HL-60/S4 treated with retinoic acid at 250 ng/mL for 4 days and 3 days (cell line): ENCODE results near the gene CGREF1.

Experiments
- in situ Hi-C: fragments of 300-500 bp; cut with MboI; formaldehyde crosslinking; loops from 2 replicates; pipeline ENCODE4 v1.7.0; 2022; ENCODE audit warnings: low sequenced_read_pairs

CGREF1 gene

GRCh38 chr2:27137322-27137935 lies 18.5 kb upstream of the CGREF1 start:
- in situ Hi-C loops, result no loop called here

DNA sequence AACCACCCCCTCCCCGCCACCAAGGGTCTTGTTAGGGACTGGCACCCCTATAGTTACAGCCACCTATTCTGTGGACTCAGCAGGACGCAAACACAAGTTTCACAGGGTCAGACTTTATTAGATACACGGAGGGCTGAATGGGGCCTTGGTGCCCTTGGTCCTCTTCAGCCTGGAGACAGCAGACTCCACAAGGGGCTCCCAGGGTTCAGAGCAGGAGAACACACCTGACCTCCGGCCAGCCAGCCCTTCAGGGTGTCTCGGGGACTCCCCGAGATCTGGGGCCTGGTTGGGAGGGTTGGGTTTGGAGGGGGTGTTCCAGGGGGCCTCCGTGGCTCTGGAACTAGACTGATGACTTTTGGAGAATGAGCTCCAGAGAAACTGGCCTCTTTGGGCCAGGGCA lies 17.8 kb upstream of the CGREF1 start:
- in situ Hi-C loops, result no loop called here

GRCh38 chr2:27135478-27135955 lies 16.6 kb upstream of the CGREF1 start:
- in situ Hi-C loops, result no loop called here

DNA sequence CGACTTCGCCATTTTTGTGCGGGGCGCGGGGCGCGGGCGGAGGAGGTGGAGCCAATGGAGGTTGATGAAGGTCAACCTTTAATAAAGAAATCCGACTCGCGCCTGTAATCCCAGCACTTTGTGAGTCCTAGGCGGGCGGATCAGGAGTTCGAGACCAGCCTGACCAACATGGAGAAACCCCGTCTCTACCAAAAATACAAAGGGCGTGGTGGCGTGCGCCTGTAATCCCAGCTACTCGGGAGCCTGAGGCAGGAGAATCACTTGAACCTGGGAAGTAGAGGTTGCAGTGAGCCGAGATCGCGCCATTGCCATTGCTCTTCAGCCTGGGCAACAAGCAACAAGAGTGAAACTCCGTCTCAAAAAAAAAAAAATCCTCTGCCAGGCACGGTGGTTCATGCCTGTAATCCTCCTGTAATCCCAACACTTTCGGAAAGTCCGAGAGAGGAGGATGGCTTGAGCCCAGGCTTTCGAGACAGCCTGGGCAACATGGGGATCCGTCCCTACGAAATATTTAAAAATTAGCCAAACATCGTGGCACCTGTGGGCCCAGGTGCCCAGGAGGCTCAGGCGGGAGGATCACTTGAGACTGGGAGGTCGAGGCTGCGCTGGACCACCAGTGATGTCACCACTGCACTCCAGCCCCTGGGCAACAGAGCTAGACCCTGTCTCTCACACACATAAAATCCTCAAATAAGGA lies 16.0 kb upstream of the CGREF1 start:
- in situ Hi-C loops, result no loop called here

DNA sequence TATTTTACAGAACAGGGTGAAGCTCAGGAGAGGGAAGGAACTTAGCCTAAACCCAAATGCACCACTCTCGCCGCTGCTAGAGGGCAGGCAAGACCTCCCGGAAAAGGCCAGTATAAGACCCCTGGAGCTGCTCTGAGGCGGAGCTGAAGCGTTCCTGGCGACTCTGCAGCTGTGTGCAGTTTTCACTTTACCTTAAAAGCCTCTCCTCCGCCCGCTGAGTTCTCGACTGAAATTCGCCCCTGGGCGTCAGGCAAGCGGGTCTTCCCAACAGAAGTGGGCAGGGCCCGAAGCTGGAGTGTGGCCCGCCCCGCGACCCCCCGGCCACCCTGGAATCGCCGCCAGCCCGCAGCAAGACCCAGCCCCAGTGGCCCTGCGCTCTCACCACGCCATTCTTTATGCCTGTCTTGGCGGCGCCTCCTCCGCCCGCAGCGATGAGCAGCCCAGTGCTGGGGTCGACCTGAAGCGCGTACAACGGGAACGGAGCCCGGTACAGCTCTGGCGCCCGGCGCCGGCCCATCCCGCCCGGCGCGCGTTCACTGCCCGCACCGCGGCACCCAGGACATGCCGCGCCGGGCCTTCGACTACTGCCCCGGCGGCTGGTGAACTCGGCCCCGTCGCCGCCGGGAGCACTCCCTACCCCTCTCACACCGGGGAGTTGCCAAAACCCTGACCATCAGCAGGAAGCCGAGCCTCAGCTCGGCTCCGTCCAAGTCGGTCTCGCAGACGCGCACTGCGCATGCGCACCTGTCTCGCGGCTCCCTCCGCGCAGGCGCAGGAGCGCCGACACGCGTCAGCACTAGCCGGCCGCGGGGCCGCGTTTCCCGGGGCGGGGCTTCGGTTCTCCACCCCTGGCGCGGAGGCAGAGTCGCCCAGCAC lies 15.2 kb upstream of the CGREF1 start, which contains the start of gene PREB:
PREB (minus strand) TSS at position 732 of the 876 bp plus-strand sequence; CDS start at position 517, 215 bp downstream.
- in situ Hi-C loops, result no loop called here

DNA sequence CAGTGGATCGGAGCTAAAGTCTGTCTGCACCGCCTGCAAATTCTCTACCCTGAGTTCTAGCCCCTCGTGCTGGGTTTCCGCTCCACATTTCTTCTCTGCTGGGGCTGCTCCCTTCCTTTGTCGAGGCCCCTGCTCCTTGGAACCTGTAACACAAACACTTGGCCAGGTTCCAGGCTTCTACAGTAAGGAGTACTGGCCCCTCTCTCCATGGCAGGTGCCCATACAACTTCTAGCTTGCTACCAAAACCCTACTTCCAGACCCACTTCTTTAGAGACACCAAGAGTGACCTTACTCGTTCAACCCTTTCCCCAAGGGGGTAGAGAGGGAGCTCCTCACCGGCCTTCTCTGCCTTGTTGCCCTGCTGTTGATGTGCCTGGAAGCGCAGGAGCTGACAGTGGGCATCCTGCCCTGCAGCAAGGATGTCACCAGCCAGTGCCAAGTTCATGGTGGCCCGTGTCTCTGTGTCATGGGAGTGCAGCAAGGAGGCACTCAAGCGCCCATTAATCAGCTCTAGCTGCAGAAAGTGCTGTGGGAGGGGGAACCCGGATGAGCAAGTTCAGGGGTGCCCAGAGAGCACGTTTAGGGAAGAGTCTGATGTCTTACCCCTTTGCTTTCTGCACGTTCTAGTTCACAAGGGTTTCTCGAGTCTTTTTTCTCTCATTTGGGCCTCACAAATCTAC lies 14.4 kb upstream of the CGREF1 start:
- in situ Hi-C loops, result no loop called here

- in situ Hi-C loops, result no loop called here
Observed at GRCh38 chr2:27131429-27131828, 12.5 kb upstream of the CGREF1 start.

DNA sequence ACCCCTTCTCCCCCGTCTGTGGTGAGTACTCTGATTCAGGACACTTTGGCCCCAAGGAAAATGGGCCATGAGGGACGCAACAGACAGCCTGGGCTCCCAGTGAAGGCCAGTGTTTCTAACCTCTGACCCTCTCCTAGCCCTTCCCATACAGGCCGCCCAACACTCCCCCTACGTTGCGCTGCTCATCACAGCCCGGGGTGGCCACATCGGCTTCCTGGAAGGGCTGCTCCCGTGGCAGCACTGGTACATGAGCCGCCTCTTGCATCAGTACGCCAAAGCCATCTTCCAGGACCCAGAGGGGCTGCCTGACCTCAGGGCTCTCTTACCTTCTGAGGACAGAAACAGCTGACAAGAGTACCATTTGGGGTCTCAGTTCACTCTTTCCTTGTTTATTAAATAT lies 11.5 kb upstream of the CGREF1 start:
- in situ Hi-C loops, result no loop called here

GRCh38 chr2:27128668-27129571 lies 10.0 kb upstream of the CGREF1 start:
- in situ Hi-C loops, result no loop called here

- in situ Hi-C loops, result no loop called here
Observed at GRCh38 chr2:27127883-27128667, 9.1 kb upstream of the CGREF1 start.

- in situ Hi-C loops, result no loop called here
Observed at GRCh38 chr2:27126252-27126710, 7.4 kb upstream of the CGREF1 start.

DNA sequence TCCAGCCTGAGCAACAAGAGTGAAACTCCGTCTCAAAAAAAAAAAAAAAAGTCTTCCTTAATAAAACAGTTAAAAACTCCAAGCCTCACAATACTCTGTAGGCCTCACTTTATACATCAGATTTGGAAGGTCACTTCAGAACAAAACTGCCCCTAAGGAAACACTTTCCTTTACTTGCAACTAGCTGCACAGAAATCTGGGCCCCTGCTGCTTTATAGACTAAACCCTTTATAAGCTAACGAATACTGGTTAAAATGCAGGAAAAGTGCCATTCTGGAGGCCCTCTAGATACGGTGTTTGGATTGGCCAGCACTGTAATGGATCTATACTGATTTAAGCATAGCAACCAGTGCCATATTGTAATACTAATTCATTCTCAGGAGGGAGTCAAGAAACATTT lies 6.2 kb upstream of the CGREF1 start:
- in situ Hi-C loops, result no loop called here

DNA sequence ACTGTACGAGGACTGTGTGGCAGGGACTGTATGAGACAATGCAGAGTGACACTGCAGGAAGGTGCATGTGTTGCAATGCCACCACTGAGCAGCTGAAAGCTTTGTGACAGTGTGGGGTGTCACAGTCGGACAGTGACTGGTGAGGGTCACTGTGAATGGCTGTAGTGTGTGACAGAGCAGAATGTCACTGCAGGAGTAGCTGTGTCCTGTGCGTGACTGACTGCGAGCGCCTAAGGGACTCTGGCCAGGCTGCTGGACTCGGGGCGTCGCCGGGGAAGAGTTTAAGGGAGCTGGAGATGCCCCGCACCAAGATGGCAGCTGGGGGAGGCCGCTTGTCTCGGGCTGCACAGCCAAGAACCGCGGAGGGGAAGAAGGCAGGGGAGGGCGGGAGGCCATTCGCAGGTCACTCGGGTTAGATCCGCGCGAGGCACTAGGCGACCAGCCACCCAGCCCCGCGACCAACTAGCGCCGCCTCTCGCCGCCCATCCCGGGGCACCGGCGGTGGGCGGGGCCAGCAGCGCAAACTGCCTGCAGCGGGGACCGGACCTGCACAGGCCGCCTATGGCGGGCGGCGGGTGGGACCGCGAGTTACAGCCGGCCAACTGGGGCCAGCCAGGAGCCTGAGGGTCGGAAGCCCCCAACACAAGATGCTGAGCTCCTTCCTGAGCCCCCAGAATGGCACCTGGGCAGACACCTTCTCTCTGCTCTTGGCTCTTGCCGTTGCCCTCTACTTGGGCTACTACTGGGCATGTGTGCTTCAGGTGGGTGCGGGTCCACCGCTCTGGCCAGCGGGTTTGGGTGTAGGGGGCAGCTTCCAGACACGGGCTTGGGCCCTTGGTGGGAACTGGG lies 4.6 kb upstream of the CGREF1 start, which contains the start of gene ABHD1:
ABHD1 (plus strand) TSS at position 514 of the 849 bp plus-strand sequence; CDS start at position 648, 134 bp downstream.
- in situ Hi-C loops, result loop anchor here (25.0 kb wide), 1 partner anchor 164 kb away; the partner anchor contains the start of genes DNAJC5G and TRIM54

- in situ Hi-C loops, result loop anchor here (25.0 kb wide), 1 partner anchor 165 kb away; the partner anchor contains the start of genes DNAJC5G and TRIM54
Observed at GRCh38 chr2:27122791-27123190, 3.9 kb upstream of the CGREF1 start.

- in situ Hi-C loops, result loop anchor here (25.0 kb wide), 1 partner anchor 165 kb away; the partner anchor contains the start of genes DNAJC5G and TRIM54
Observed at GRCh38 chr2:27121906-27122305, 3.0 kb upstream of the CGREF1 start.

- in situ Hi-C loops, result loop anchor here (25.0 kb wide), 1 partner anchor 168 kb away; the partner anchor contains the start of genes DNAJC5G and TRIM54
Observed at GRCh38 chr2:27119330-27119670, 372 bp upstream of the CGREF1 start.

DNA sequence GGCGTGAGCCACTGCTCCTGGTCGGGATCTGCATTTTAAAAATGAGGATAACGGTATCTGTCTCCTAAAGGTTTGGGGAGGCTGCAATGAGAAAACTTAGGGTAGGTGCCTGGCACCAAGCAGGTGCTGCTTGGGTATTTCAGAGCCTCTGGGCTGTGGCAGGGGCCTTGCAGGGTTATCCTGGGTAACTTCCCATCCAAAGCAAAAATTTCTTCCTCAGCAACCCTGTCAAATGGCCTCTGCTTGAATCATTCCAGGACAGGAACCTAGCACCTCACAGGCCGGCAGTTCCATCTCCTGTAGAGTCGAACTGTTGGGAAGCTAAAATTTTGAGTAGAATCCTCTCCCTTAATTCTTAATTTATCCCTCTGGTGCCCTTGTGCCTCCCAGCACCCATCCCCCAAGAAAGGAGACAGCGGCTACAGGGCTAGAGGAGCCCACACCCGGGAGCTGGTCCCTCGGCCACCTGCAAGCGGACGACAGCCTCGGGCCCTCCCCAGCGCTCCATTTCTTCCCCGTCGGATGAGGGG lies 868 bp downstream of the CGREF1 start:
- in situ Hi-C loops, result loop anchor here (25.0 kb wide), 1 partner anchor 169 kb away; the partner anchor contains the start of genes DNAJC5G and TRIM54
